HEK293 (cell line): ENCODE measurements around the gene VPREB3.

Experiments
- CTCF ChIA-PET: fragments of 350-600 bp; formaldehyde crosslinking; extraction: SDS; loops from one replicate; lab custom pipeline; 2021; ENCODE audit warnings: antibody characterized with exemption; lab: Yijun Ruan, JAX
- POLR2A ChIA-PET: fragments of 300-600 bp; formaldehyde crosslinking; extraction: SDS; loops from one replicate; lab custom pipeline; 2020; ENCODE audit warnings: antibody characterized with exemption, inconsistent platforms; lab: Yijun Ruan, JAX
- H3K27ac ChIP-seq: fragments of 200-500 bp; sonication (Bioruptor generic); 2 replicates; pipeline ENCODE4 v1.5.1; 2014; ENCODE audit warnings: low read depth, low read length, control low read depth, inconsistent platforms; ENCODE audit errors: extremely low read depth
- H3K36me3 ChIP-seq, 2 experiments: fragments of 200-500 bp in 1 of 2; sonication (Bioruptor generic) in 1 of 2; 1 replicate in 1 of 2; 2 replicates in 1 of 2; pipeline ENCODE4 v1.5.1; 2014 to 2017; ENCODE audit warnings: inconsistent platforms in 2 of 2, low read length in 2 of 2; ENCODE audit not compliant: control insufficient read depth in 2 of 2, insufficient read depth in 1 of 2
- H3K4me1 ChIP-seq: fragments of 200-500 bp; sonication (Bioruptor generic); 2 replicates; pipeline ENCODE4 v1.5.1; 2014; ENCODE audit warnings: mild to moderate bottlenecking, low read length, inconsistent platforms; ENCODE audit not compliant: control insufficient read depth, insufficient read depth
- H3K4me3 ChIP-seq: 2 replicates; pipeline ENCODE4 v1.5.1; 2011; ENCODE audit warnings: low read depth, mild to moderate bottlenecking, control low read depth, low read length, moderate library complexity
- H3K9me3 ChIP-seq: fragments of 200-500 bp; sonication (Bioruptor generic); 2 replicates; pipeline ENCODE4 v1.5.1; 2014; ENCODE audit warnings: low read depth, low read length, inconsistent platforms; ENCODE audit not compliant: control insufficient read depth, insufficient read depth
- BCL6B ChIP-seq: fragments of 450-650 bp; formaldehyde crosslinking; IDR thresholded peaks from 2 replicates; pipeline ENCODE4 v1.5.1; 2017; ENCODE audit warnings: missing biosample characterization, missing genetic modification characterization
- EGR2 ChIP-seq: fragments of 450-650 bp; formaldehyde crosslinking; IDR thresholded peaks from 2 replicates; pipeline ENCODE4 v1.5.1; 2016; ENCODE audit warnings: low read depth, missing biosample characterization, missing genetic modification characterization
- GLI2 ChIP-seq: fragments of 450-650 bp; formaldehyde crosslinking; IDR thresholded peaks from 2 replicates; pipeline ENCODE4; 2017; ENCODE audit warnings: missing biosample characterization, missing genetic modification characterization, low read depth, borderline replicate concordance
- KLF1 ChIP-seq: fragments of 450-650 bp; formaldehyde crosslinking; IDR thresholded peaks from 2 replicates; pipeline ENCODE4 v1.5.1; 2016; ENCODE audit warnings: missing biosample characterization, missing genetic modification characterization
- SETDB1 ChIP-seq: IDR thresholded peaks from one replicate; pipeline ENCODE4 v1.6.1; 2017; ENCODE audit warnings: mild to moderate bottlenecking, low read length, moderate library complexity, mixed read lengths; ENCODE audit not compliant: insufficient read length
- ZBTB17 ChIP-seq: fragments of 450-650 bp; formaldehyde crosslinking; IDR thresholded peaks from 2 replicates; pipeline ENCODE4 v1.5.1; 2016; ENCODE audit warnings: missing biosample characterization, missing genetic modification characterization
- ZBTB8A ChIP-seq: fragments of 450-650 bp; formaldehyde crosslinking; IDR thresholded peaks from 2 replicates; pipeline ENCODE4 v1.5.1; 2016; ENCODE audit warnings: missing biosample characterization, missing genetic modification characterization
- ZEB2 ChIP-seq: fragments of 450-650 bp; formaldehyde crosslinking; IDR thresholded peaks from 2 replicates; pipeline ENCODE4 v1.5.1; 2016; ENCODE audit warnings: missing biosample characterization, missing genetic modification characterization
- ZFHX2 ChIP-seq: fragments of 450-650 bp; formaldehyde crosslinking; conservative IDR thresholded peaks from 2 replicates; pipeline ENCODE4 v1.5.1; 2016; ENCODE audit warnings: missing biosample characterization, missing genetic modification characterization
- ZNF138 ChIP-seq: fragments of 450-650 bp; formaldehyde crosslinking; IDR thresholded peaks from 2 replicates; pipeline ENCODE4 v1.5.1; 2016; ENCODE audit warnings: missing biosample characterization, missing genetic modification characterization, borderline replicate concordance
- ZNF24 ChIP-seq: fragments of 450-650 bp; formaldehyde crosslinking; IDR thresholded peaks from 2 replicates; pipeline ENCODE4 v1.5.1; 2016; ENCODE audit warnings: missing biosample characterization, missing genetic modification characterization
- ZNF335 ChIP-seq: fragments of 450-650 bp; formaldehyde crosslinking; conservative IDR thresholded peaks from 2 replicates; pipeline ENCODE4 v1.5.1; 2016; ENCODE audit warnings: missing biosample characterization, missing genetic modification characterization
- ZNF416 ChIP-seq: fragments of 450-650 bp; formaldehyde crosslinking; IDR thresholded peaks from 2 replicates; pipeline ENCODE4 v1.5.1; 2016; ENCODE audit warnings: missing biosample characterization, missing genetic modification characterization
- ZNF48 ChIP-seq: fragments of 450-650 bp; formaldehyde crosslinking; IDR thresholded peaks from 2 replicates; pipeline ENCODE4 v1.5.1; 2016; ENCODE audit warnings: missing biosample characterization, missing genetic modification characterization
- ZNF521 ChIP-seq: fragments of 450-650 bp; formaldehyde crosslinking; IDR thresholded peaks from 2 replicates; pipeline ENCODE4 v1.5.1; 2017; ENCODE audit warnings: missing biosample characterization, mild to moderate bottlenecking, missing genetic modification characterization
- ZNF621 ChIP-seq: fragments of 450-650 bp; formaldehyde crosslinking; IDR thresholded peaks from 2 replicates; pipeline ENCODE4 v1.5.1; 2017; ENCODE audit warnings: missing biosample characterization, missing genetic modification characterization
- ZNF830 ChIP-seq: fragments of 450-650 bp; IDR thresholded peaks from 2 replicates; pipeline ENCODE4 v1.5.0; 2018; ENCODE audit warnings: missing biosample characterization, missing genetic modification characterization, low read depth, mild to moderate bottlenecking, moderate library complexity
- ZNF843 ChIP-seq: fragments of 450-650 bp; formaldehyde crosslinking; IDR thresholded peaks from 2 replicates; pipeline ENCODE4 v1.5.1; 2016; ENCODE audit warnings: missing biosample characterization, missing genetic modification characterization
- TF ChIP-seq, protein P1 (sequence below): fragments of 450-650 bp; formaldehyde crosslinking; IDR thresholded peaks from 2 replicates; pipeline ENCODE4 v1.5.1; 2016; ENCODE audit warnings: missing biosample characterization, missing genetic modification characterization

Gene VPREB3

GRCh38 chr22:23755711-23756110 lies 1.5 kb upstream of the VPREB3 start:
- no peak overlapping the region for H3K27ac ChIP-seq
- ChIA-PET POLR2A (interaction anchor here (0.9 kb wide), 1 partner anchor 14 kb away, joined by 3 read pairs; no protein-coding TSS in a partner anchor), CTCF (interaction anchor here (0.6 to 2.0 kb wide), 3 partner anchors 13 to 163 kb away, joined by 3 to 6 read pairs (median 4); partner anchors contain the start of gene CHCHD10)
- TF ChIP-seq ZNF48 (tag by site-specific recombination) (no peak), ZBTB8A (tag by site-specific recombination) (no peak), KLF1 (tag by site-specific recombination) (no peak), ZEB2 (tag by site-specific recombination) (no peak), ZNF24 (tag by site-specific recombination) (no peak)
- TF ChIP-seq, protein P1, sequence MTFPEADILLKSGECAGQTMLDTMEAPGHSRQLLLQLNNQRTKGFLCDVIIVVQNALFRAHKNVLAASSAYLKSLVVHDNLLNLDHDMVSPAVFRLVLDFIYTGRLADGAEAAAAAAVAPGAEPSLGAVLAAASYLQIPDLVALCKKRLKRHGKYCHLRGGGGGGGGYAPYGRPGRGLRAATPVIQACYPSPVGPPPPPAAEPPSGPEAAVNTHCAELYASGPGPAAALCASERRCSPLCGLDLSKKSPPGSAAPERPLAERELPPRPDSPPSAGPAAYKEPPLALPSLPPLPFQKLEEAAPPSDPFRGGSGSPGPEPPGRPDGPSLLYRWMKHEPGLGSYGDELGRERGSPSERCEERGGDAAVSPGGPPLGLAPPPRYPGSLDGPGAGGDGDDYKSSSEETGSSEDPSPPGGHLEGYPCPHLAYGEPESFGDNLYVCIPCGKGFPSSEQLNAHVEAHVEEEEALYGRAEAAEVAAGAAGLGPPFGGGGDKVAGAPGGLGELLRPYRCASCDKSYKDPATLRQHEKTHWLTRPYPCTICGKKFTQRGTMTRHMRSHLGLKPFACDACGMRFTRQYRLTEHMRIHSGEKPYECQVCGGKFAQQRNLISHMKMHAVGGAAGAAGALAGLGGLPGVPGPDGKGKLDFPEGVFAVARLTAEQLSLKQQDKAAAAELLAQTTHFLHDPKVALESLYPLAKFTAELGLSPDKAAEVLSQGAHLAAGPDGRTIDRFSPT (tag by site-specific recombination), result no peak
- H3K4me1 ChIP-seq, result peaks cover 3% of the 10 kb centered on the region; the same call in 1 of the 2 replicates
- H3K9me3 ChIP-seq, result no peaks in the 10 kb centered on the region
- H3K36me3 ChIP-seq, result no peaks in the 10 kb centered on the region
- no peak overlapping the region for H3K4me3 ChIP-seq

DNA sequence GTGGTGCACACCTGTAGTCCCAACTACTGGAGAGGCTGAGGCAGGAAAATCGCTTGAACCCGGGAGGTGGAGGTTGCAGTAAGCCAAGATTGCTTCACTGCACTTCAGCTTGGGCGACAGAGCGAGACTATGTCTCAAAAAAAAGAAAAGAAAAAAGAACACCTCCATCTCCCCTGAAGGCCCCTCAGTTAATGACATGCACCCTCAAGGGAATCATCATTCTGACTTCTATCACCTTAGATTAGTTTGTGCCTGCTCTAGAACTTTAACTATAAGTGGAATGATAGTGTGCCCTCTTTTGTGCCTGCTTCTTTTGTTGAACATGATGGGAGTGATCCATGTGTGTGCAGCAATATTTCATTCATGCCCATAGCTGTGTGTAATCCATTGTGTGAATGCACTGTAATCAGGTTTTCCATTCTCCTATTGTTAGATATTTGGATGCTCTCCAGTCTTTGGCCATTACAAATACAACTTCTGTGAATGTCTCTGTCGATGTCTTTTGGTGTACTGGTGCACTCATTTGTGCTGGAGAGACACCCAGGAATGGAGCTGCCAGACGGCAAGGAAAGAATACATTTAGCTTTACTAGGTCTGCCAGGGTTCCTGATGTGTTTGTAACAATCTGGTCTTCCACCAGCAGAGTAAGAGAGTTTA lies 883 bp upstream of the VPREB3 start:
- H3K4me3 ChIP-seq, result no peak overlapping the region
- peaks cover 4% of the 10 kb centered on the region; the same call in 1 of the 2 replicates for H3K4me1 ChIP-seq
- ChIA-PET CTCF (interaction anchor here (0.6 to 2.0 kb wide), 3 partner anchors 14 to 163 kb away, joined by 3 to 6 read pairs (median 4); partner anchors contain the start of gene CHCHD10), POLR2A (interaction anchor here (0.9 kb wide), 1 partner anchor 13 kb away, joined by 3 read pairs; no protein-coding TSS in a partner anchor)
- H3K36me3 ChIP-seq, result no peaks in the 10 kb centered on the region
- H3K9me3 ChIP-seq, result no peaks in the 10 kb centered on the region
- TF ChIP-seq ZNF335 (tag by site-specific recombination) (peak; percentile 59), SETDB1 (no peak), ZBTB17 (tag by site-specific recombination) (peak; percentile 38; the same call in 1 of the 2 replicates), ZNF521 (tag by site-specific recombination) (no peak), ZNF830 (tag by site-specific recombination) (no peak)
- no peak overlapping the region for H3K27ac ChIP-seq

DNA sequence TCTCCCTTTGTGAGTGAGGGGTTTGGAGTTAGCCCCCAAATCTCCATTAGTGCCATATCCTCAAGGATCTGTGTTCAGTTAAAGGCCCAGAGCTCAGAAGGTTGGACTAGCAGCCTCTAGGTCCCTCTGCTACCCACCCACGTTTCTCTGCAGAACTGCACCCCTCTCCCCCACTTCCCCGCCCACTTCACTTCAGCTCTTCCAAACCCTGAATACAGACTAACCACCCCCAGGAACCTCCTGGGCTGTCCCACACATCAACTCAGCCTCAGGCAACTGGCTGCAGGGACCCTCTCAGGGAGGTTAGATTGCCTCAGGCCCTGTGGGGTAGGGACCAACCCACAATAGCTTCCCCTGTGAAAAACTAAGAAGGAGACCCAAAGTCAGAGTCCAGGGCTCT lies 840 bp downstream of the VPREB3 start:
- POLR2A ChIA-PET, result interaction anchor here (0.6 to 0.7 kb wide), 2 partner anchors 15 to 260 kb away, joined by 4 read pairs; no protein-coding TSS in a partner anchor

GRCh38 chr22:23752750-23753149 lies 1.5 kb downstream of the VPREB3 start:
- peaks cover 9% of the 10 kb centered on the region; the same call in 1 of the 2 replicates for H3K4me1 ChIP-seq
- H3K27ac ChIP-seq, result no peak overlapping the region
- no peak overlapping the region for H3K4me3 ChIP-seq
- no peaks in the 10 kb centered on the region; a peak in 1 of 3 replicates for H3K36me3 ChIP-seq
- ChIA-PET POLR2A (no interaction called here), CTCF (no interaction called here)
- TF ChIP-seq EGR2 (no peak), GLI2 (tag by site-specific recombination) (no peak), ZNF416 (tag by site-specific recombination) (no peak), ZNF138 (tag by site-specific recombination) (no peak), ZNF843 (no peak), BCL6B (tag by site-specific recombination) (no peak)
- no peaks in the 10 kb centered on the region for H3K9me3 ChIP-seq

More for the DNA sequence above, 840 bp downstream of the VPREB3 start:
- CTCF ChIA-PET, result interaction anchor here (0.6 kb wide), 1 partner anchor 168 kb away, joined by 3 read pairs; no protein-coding TSS in a partner anchor
- TF ChIP-seq ZFHX2 (tag by site-specific recombination), result peak; percentile 93
- no peak for TF ChIP-seq ZNF621 (tag by site-specific recombination)
- peak; percentile 94 for TF ChIP-seq EGR2
- TF ChIP-seq, all 188 proteins: peak for 2
- Histone ChIP-seq H3K27ac (no peak overlapping the region), H3K4me1 (peaks cover 9% of the 10 kb centered on the region; the same call in 1 of the 2 replicates), H3K9me3 (no peaks in the 10 kb centered on the region), H3K4me3 (no peak overlapping the region), H3K36me3 (no peaks in the 10 kb centered on the region; a peak in 1 of 3 replicates)
